Measurements from ENCODE around the gene GPR135.

Gene GPR135, protein sequence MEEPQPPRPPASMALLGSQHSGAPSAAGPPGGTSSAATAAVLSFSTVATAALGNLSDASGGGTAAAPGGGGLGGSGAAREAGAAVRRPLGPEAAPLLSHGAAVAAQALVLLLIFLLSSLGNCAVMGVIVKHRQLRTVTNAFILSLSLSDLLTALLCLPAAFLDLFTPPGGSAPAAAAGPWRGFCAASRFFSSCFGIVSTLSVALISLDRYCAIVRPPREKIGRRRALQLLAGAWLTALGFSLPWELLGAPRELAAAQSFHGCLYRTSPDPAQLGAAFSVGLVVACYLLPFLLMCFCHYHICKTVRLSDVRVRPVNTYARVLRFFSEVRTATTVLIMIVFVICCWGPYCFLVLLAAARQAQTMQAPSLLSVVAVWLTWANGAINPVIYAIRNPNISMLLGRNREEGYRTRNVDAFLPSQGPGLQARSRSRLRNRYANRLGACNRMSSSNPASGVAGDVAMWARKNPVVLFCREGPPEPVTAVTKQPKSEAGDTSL

DNA sequence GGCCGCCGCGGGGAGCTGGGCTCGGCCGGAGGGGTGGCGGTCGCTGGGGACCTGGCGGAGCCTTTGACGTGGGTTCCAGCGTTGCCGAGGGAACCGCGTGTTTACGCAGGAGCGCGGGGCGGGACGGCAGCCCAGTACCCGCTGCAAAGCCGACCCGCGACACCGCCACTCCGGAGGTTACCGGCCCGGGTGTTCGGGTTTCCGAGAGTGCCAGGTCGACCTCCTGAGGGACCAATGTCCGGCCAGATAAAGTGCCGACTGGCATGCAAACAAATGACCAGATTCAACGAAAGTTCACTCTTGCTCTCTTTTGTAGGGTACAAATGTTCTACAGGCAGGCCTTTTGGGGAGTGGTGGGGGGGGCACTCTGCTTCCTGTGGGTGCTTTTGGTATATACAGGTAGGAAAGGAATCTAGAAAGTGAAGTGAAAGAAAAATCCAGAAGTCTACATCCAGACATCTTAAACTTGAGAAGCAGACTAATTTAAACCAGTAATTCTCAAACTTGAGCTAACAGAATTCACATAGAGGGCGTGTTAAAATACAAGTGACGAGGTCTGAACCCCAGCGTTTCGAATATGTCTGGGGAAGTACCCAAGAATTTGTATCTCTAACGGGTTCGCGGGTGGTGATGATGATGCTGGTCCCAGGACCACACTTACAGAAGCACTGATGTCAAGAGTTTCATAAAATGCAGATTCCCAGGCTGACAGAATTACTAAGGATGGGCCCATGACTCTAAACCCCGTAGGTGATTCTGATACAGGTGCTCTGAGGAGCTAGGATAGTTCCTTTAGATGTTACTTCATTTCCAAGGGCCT is at the start of gene GPR135:
GPR135 (minus strand) TSS at position 65 of the 820 bp plus-strand sequence. CDS start 154 bp downstream, outside the sequence.
- no peak for TF ChIP-seq CTCF (conservative IDR thresholded peaks at IDR 0.05; ENCODE audit: low read depth, low read length)
- H3K4me3 ChIP-seq (ENCODE audit: low read length): peak within 1 kb of the TSS; percentile 58
- no peak for DNase-seq (ENCODE audit: low read depth)

DNA sequence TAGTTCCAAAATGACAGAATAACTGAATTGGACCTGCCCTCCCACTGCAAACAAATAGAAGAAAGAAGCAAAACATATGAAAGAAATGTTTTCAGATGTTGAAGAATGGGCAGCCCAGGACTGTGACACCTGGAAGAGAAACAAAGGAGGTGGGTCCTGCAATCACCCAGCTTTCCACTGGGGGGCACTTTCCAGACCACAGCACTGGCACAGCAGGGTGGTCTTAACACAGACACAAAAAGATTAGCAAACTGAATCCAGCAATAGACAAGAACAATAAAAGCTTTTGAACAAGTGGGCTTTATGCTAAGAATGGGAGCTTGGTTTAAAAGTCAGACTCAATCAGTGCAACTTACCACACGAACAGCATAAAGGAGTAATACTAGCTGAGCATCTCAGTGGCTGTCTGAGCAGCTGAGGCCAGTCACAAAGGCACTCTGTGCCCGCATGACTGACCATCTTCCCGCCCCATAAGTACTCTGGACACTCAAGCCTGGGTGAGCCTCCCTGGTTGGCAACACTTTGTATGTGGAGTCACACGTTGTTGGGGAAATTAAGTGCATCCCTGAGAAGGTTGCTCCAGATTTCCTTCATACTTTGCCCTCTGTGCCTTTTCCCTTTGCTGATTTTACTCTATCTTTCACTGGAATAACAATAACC is 46.9 kb upstream of the GPR135 start:
- H3K4me3 ChIP-seq (ENCODE audit: low read length): no peak overlapping the region
- peak; percentile 88 for TF ChIP-seq CTCF (conservative IDR thresholded peaks at IDR 0.05; ENCODE audit: low read depth, low read length)
- DNase-seq (ENCODE audit: low read depth): no peak

- H3K4me3 ChIP-seq (ENCODE audit: low read length): no peak overlapping the region
- TF ChIP-seq CTCF (conservative IDR thresholded peaks at IDR 0.05; ENCODE audit: low read depth, low read length): no peak
- no peak for DNase-seq (ENCODE audit: low read depth)
Measured at GRCh38 chr14:59510966-59511365, 45.8 kb upstream of the GPR135 start.

DNA sequence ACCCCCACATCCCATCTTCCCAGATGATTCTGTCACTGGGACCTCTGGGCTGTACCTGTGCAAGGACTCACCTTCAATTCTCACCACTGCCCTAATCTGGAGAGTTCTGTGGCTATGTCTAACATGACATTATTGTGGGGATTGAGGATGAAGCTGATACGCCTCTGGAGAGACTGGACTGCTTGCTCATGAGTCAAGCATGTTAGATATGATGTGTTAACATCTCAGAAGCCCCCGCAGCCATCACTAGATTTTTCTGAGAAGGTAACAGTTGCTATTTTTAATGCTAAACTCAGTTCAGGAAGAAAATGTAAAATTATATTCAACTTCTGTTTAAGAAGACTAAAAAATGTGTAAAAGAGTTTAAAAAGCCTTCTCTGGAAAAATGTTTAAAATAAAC is 44.8 kb upstream of the GPR135 start:
- H3K4me3 ChIP-seq (ENCODE audit: low read length): no peak overlapping the region
- no peak for DNase-seq (ENCODE audit: low read depth)
- TF ChIP-seq CTCF (conservative IDR thresholded peaks at IDR 0.05; ENCODE audit: low read depth, low read length): no peak

- DNase-seq (ENCODE audit: low read depth): no peak
- no peak for TF ChIP-seq CTCF (conservative IDR thresholded peaks at IDR 0.05; ENCODE audit: low read depth, low read length)
- H3K4me3 ChIP-seq (ENCODE audit: low read length): no peak overlapping the region
Measured at GRCh38 chr14:59509101-59509500, 43.9 kb upstream of the GPR135 start.

- H3K4me3 ChIP-seq (ENCODE audit: low read length): no peak overlapping the region
- TF ChIP-seq CTCF (conservative IDR thresholded peaks at IDR 0.05; ENCODE audit: low read depth, low read length): no peak
- no peak for DNase-seq (ENCODE audit: low read depth)
Measured at GRCh38 chr14:59507752-59508103, 42.5 kb upstream of the GPR135 start.

Measured in retinal pigment epithelial cell (primary cell).